Measurements from ENCODE around the gene RNPS1. TPM values are rescaled to one million over a fixed set of nuclear protein-coding genes. Genes with fewer than 3 reads are reported as not detected.
A peak's percentile ranks its signal among the peaks of the same experiment; 100 is the strongest.

The RNPS1 gene
- total and polyA plus RNA-seq, 2 donors (not counting 1 experiment from before 2014, with no cell fraction given) = 209 to 265 TPM

GRCh38 chr16:2204416-2205103 is 63.4 kb downstream of the RNPS1 start:
- H3K4me1 ChIP-seq (ENCODE audit: control insufficient read depth in 2 of 2, insufficient read depth in 2 of 2, low read length in 2 of 2) = peaks cover 12 to 22% of the 10 kb centered on the region in 2 donors
- peaks cover 0 to 27% of the 10 kb centered on the region in 2 experiments for H3K36me3 ChIP-seq (replicated peaks in 1 of 2; ENCODE audit: control extremely low read depth in 1 of 2, control insufficient read depth in 1 of 2, extremely low read depth in 1 of 2, insufficient read depth in 2 of 2, low read length in 1 of 2)
- H2AFZ ChIP-seq (ENCODE audit: insufficient read depth, low read depth, low read length, poor library complexity, severe bottlenecking) = peak overlapping the region; percentile 95
- Mint-ChIP-seq H3K27ac (peak overlapping the region; percentile 76), H3K27me3 (peaks cover 5% of the 10 kb centered on the region), H3K4me1 (peaks cover 21% of the 10 kb centered on the region), H3K9me3 (ENCODE audit: insufficient read depth) (no peaks in the 10 kb centered on the region), H3K4me3 (peak overlapping the region; percentile 87)
- H4K20me1 ChIP-seq (ENCODE audit: control insufficient read depth, insufficient read depth, low read length, poor library complexity, severe bottlenecking) = no peaks in the 10 kb centered on the region
- no peaks in the 10 kb centered on the region for H3K9me3 ChIP-seq (ENCODE audit: control extremely low read depth in 1 of 3, control insufficient read depth in 2 of 3, insufficient read depth in 1 of 3, low read length in 2 of 3)
- peaks cover 22% of the 10 kb centered on the region for H3K79me2 ChIP-seq (ENCODE audit: control insufficient read depth, insufficient read depth, low read length)
- POLR2A ChIA-PET = interaction anchor here (0.8 to 1.7 kb wide), 4 partner anchors 10 to 328 kb away, joined by 3 to 8 read pairs (median 4); partner anchors contain the start of genes ECI1 and RNPS1
- ATAC-seq (ENCODE audit: low read depth) = no peak
- H3K4me3 ChIP-seq (ENCODE audit: control extremely low read depth in 1 of 5, extremely low read depth in 1 of 5, insufficient read depth in 1 of 5, low read depth in 2 of 5, low read length in 4 of 5) = peak overlapping the region; percentile 13 to 94 (median 76)
- DNase-seq = no peak
- peak overlapping the region; percentile 97 for H3K4me2 ChIP-seq (replicated peaks; ENCODE audit: low read depth, low read length, poor library complexity, severe bottlenecking)
- peak overlapping the region; percentile 88 for H3K9ac ChIP-seq (ENCODE audit: low read length)
- no peak for TF ChIP-seq EZH2 (IDR thresholded peaks at IDR 0.05; ENCODE audit: borderline replicate concordance, insufficient read depth, low read depth, low read length, poor library complexity, severe bottlenecking)
- no peak for TF ChIP-seq CTCF (IDR thresholded peaks at IDR 0.05)
- peak overlapping the region; percentile 86 to 89 for H3K27ac ChIP-seq (ENCODE audit: low read length in 2 of 2)
- CTCF ChIA-PET = interaction anchor here (1.0 to 3.4 kb wide), 4 partner anchors 10 to 50 kb away, joined by 3 to 20 read pairs (median 5); partner anchors contain the start of genes ECI1 and TRAF7
- no peaks in the 10 kb centered on the region for H3K27me3 ChIP-seq (replicated peaks in 1 of 4; ENCODE audit: control extremely low read depth in 1 of 4, control insufficient read depth in 3 of 4, insufficient read depth in 4 of 4, low read length in 3 of 4)
- intact Hi-C loops (cut with micrococcal nuclease) = loop anchor here (1.0 to 2.0 kb wide), 6 partner anchors 11 to 309 kb away; partner anchors contain the start of genes ATP6V0C, E4F1, ECI1 and RNPS1
- 98% methylated on average over 10 of the region's 13 CpGs for WGBS (ENCODE audit: insufficient coverage)

Small RNA genes within 50 kb of the gene (small RNA-seq; reads per million reads assigned to genes)
- gene MIR3677 (ENCODE audit: insufficient read length, low read depth, low replicate concordance) (not detected), gene MIR4717 (ENCODE audit: insufficient read length, low read depth, low replicate concordance) (not detected)

Other genes with a start within 250 kb of the RNPS1 start
- gene NPW, start 248.3 kb downstream of the RNPS1 start, total RNA-seq = 0.70 and 1.7 TPM in 2 replicates
- 0.13 and 0.36 TPM in 2 replicates for gene NPW, start 248.3 kb downstream of the RNPS1 start, polyA plus RNA-seq
- 1.9 and 2.2 TPM in 2 replicates for gene NHERF2, start 241.2 kb downstream of the RNPS1 start, total RNA-seq
- gene NHERF2, start 241.2 kb downstream of the RNPS1 start, polyA plus RNA-seq = 1.5 and 1.8 TPM in 2 replicates
- 14.1 and 17.5 TPM in 2 replicates for gene NTHL1, start 220.3 kb downstream of the RNPS1 start, total RNA-seq
- 20.1 and 27.6 TPM in 2 replicates for gene NTHL1, start 220.3 kb downstream of the RNPS1 start, polyA plus RNA-seq
- gene TSC2, start 220.1 kb downstream of the RNPS1 start, total RNA-seq = 188 and 194 TPM in 2 replicates
- gene TSC2, start 220.1 kb downstream of the RNPS1 start, polyA plus RNA-seq = 128 and 134 TPM in 2 replicates
- gene PKD1, start 132.2 kb downstream of the RNPS1 start, total RNA-seq = 103 and 116 TPM in 2 replicates
- 97.6 and 100 TPM in 2 replicates for gene PKD1, start 132.2 kb downstream of the RNPS1 start, polyA plus RNA-seq
- 0.58 and 0.62 TPM in 2 replicates for gene RAB26, start 119.5 kb downstream of the RNPS1 start, total RNA-seq
- gene RAB26, start 119.5 kb downstream of the RNPS1 start, polyA plus RNA-seq = 0.95 and 1.2 TPM in 2 replicates
- 42.3 and 50.9 TPM in 2 replicates for gene TRAF7, start 112.3 kb downstream of the RNPS1 start, total RNA-seq
- gene TRAF7, start 112.3 kb downstream of the RNPS1 start, polyA plus RNA-seq = 30.4 and 46.1 TPM in 2 replicates
- gene CASKIN1, start 71.5 kb downstream of the RNPS1 start, total RNA-seq = 0.05 TPM in 1 of 2 replicates, not detected in the other
- gene CASKIN1, start 71.5 kb downstream of the RNPS1 start, polyA plus RNA-seq = 0.01 TPM in 1 of 2 replicates, not detected in the other
- 36.1 and 39.0 TPM in 2 replicates for gene MLST8, start 62.7 kb downstream of the RNPS1 start, total RNA-seq
- 107 and 112 TPM in 2 replicates for gene MLST8, start 62.7 kb downstream of the RNPS1 start, polyA plus RNA-seq
- 13.1 and 18.3 TPM in 2 replicates for gene BRICD5, start 57.3 kb downstream of the RNPS1 start, total RNA-seq
- gene BRICD5, start 57.3 kb downstream of the RNPS1 start, polyA plus RNA-seq = 11.9 and 16.8 TPM in 2 replicates
- 15.1 and 16.5 TPM in 2 replicates for gene PGP, start 53.3 kb downstream of the RNPS1 start, total RNA-seq
- gene PGP, start 53.3 kb downstream of the RNPS1 start, polyA plus RNA-seq = 13.4 and 15.4 TPM in 2 replicates
- gene E4F1, start 44.5 kb downstream of the RNPS1 start, total RNA-seq = 41.8 and 43.0 TPM in 2 replicates
- 70.9 and 76.2 TPM in 2 replicates for gene E4F1, start 44.5 kb downstream of the RNPS1 start, polyA plus RNA-seq
- gene DNASE1L2, start 31.7 kb downstream of the RNPS1 start, total RNA-seq = 1.1 and 1.6 TPM in 2 replicates
- gene DNASE1L2, start 31.7 kb downstream of the RNPS1 start, polyA plus RNA-seq = 1.6 TPM in 2 replicates
- 38.4 and 46.4 TPM in 2 replicates for gene ECI1, start 16.5 kb downstream of the RNPS1 start, total RNA-seq
- 26.2 and 34.3 TPM in 2 replicates for gene ECI1, start 16.5 kb downstream of the RNPS1 start, polyA plus RNA-seq
- 5.1 and 5.4 TPM in 2 replicates for gene ABCA3, start 72.6 kb upstream of the RNPS1 start, total RNA-seq
- gene ABCA3, start 72.6 kb upstream of the RNPS1 start, polyA plus RNA-seq = 2.4 and 3.1 TPM in 2 replicates
- 4.1 and 5.3 TPM in 2 replicates for gene CCNF, start 161.3 kb upstream of the RNPS1 start, total RNA-seq
- 3.2 and 4.7 TPM in 2 replicates for gene CCNF, start 161.3 kb upstream of the RNPS1 start, polyA plus RNA-seq
- 1.5 and 2.9 TPM in 2 replicates for gene TEDC2, start 192.0 kb upstream of the RNPS1 start, total RNA-seq
- 1.1 and 1.2 TPM in 2 replicates for gene TEDC2, start 192.0 kb upstream of the RNPS1 start, polyA plus RNA-seq
- gene NTN3, start 203.2 kb upstream of the RNPS1 start, total RNA-seq = not detected in 2 replicates
- gene NTN3, start 203.2 kb upstream of the RNPS1 start, polyA plus RNA-seq = not detected in 2 replicates
- 8.7 and 9.4 TPM in 2 replicates for gene TBC1D24, start 207.0 kb upstream of the RNPS1 start, total RNA-seq
- 6.9 and 7.1 TPM in 2 replicates for gene TBC1D24, start 207.0 kb upstream of the RNPS1 start, polyA plus RNA-seq
- gene ATP6V0C, start 245.8 kb upstream of the RNPS1 start, total RNA-seq = 106 and 118 TPM in 2 replicates
- gene ATP6V0C, start 245.8 kb upstream of the RNPS1 start, polyA plus RNA-seq = 176 and 395 TPM in 2 replicates

Measured in B cell (primary cell).